GM06990 (cell line): ENCODE results near the gene CCL7.

Experiments used
- DNase-seq: peaks from one replicate; pipeline ENCODE4 v3.0.0-alpha.2; 2011; ENCODE audit not compliant: insufficient read length; ENCODE audit errors: extremely low read depth
- H3K27me3 ChIP-seq: replicated peaks from 2 replicates; pipeline ENCODE4 v1.6.0; 2011; ENCODE audit warnings: low read length; ENCODE audit not compliant: control insufficient read depth, insufficient read depth
- H3K36me3 ChIP-seq: 2 replicates; pipeline ENCODE4 v1.5.1; 2011; ENCODE audit warnings: low read length; ENCODE audit not compliant: control insufficient read depth, insufficient read depth
- H3K4me3 ChIP-seq: replicated peaks from 2 replicates; pipeline ENCODE4 v1.5.1; 2011; ENCODE audit warnings: low read depth, mild to moderate bottlenecking, control low read depth, low read length
- TF ChIP-seq, protein P1 (sequence below): IDR thresholded peaks from 2 replicates; pipeline ENCODE4 v1.5.1; 2011; ENCODE audit warnings: low read length, control low read depth, mild to moderate bottlenecking, inconsistent platforms; ENCODE audit not compliant: insufficient read depth, poor library complexity, severe bottlenecking

The CCL7 gene

DNA sequence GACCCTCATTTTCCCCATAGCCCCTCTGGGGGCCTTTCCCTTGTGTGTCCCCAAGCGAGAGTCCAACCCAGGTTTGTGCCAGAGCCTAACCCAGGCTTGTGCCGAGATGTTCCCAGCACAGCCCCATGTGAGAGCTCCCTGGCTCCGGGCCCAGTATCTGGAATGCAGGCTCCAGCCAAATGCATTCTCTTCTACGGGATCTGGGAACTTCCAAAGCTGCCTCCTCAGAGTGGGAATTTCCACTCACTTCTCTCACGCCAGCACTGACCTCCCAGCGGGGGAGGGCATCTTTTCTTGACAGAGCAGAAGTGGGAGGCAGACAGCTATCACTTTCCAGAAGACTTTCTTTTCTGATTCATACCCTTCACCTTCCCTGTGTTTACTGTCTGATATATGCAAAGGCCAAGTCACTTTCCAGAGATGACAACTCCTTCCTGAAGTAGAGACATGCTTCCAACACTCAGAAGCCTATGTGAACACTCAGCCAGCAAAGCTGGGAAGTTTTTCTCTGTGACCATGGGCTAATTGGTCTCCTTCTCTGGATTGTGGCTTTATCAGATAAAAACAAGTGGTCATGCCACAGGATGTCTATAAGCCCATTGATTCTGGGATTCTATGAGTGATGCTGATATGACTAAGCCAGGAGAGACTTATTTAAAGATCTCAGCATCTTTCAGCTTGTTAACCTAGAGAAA lies 17.4 kb upstream of the CCL7 start:
- no peak overlapping the region for H3K4me3 ChIP-seq
- TF ChIP-seq, protein P1, sequence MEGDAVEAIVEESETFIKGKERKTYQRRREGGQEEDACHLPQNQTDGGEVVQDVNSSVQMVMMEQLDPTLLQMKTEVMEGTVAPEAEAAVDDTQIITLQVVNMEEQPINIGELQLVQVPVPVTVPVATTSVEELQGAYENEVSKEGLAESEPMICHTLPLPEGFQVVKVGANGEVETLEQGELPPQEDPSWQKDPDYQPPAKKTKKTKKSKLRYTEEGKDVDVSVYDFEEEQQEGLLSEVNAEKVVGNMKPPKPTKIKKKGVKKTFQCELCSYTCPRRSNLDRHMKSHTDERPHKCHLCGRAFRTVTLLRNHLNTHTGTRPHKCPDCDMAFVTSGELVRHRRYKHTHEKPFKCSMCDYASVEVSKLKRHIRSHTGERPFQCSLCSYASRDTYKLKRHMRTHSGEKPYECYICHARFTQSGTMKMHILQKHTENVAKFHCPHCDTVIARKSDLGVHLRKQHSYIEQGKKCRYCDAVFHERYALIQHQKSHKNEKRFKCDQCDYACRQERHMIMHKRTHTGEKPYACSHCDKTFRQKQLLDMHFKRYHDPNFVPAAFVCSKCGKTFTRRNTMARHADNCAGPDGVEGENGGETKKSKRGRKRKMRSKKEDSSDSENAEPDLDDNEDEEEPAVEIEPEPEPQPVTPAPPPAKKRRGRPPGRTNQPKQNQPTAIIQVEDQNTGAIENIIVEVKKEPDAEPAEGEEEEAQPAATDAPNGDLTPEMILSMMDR, result no peak
- no peaks in the 10 kb centered on the region for H3K36me3 ChIP-seq
- H3K27me3 ChIP-seq, result no peaks in the 10 kb centered on the region; the same call in none of the 2 replicates
- DNase-seq, result no peak

DNA sequence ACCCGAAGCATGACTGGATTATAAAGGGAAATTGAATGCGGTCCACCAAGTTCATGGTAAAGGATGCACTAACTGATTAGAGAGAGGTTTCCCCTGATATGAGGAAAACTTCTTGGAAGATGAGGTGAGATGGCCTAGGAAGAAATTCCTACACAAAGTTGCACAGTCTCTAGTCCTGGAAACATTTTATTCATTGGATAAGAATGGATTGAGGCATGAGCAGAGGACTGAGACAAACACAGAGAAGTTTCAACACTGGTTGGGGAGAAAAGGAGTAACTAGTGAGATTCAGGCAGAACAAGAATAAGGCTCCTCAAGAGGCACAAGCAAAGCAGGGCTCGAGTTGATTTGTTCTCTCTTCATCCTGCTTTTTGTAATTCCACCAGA lies 16.9 kb upstream of the CCL7 start:
- no peak for DNase-seq
- TF ChIP-seq, protein P1, result no peak
- no peak overlapping the region for H3K4me3 ChIP-seq
- no peaks in the 10 kb centered on the region; the same call in none of the 2 replicates for H3K27me3 ChIP-seq
- no peaks in the 10 kb centered on the region for H3K36me3 ChIP-seq

DNA sequence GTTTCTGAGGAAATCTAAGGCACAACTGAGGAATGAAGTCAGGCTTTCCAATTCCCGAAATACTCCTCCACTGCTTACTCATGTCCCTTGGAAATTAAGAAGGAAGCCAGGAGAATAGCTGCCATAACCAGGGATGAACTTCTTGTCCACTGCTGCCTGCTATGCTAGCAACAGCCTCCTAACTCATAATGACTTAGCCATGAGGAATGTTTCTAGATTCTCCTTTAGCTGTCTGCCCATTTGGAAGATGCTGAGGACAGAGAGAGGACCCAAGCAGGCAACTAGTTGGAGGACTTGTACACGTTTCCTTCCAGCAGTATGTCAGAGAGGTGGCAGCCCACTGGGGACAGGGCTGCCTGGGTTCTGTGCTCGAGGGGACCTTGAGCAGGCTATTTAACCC lies 15.9 kb upstream of the CCL7 start:
- DNase-seq, result no peak

DNA sequence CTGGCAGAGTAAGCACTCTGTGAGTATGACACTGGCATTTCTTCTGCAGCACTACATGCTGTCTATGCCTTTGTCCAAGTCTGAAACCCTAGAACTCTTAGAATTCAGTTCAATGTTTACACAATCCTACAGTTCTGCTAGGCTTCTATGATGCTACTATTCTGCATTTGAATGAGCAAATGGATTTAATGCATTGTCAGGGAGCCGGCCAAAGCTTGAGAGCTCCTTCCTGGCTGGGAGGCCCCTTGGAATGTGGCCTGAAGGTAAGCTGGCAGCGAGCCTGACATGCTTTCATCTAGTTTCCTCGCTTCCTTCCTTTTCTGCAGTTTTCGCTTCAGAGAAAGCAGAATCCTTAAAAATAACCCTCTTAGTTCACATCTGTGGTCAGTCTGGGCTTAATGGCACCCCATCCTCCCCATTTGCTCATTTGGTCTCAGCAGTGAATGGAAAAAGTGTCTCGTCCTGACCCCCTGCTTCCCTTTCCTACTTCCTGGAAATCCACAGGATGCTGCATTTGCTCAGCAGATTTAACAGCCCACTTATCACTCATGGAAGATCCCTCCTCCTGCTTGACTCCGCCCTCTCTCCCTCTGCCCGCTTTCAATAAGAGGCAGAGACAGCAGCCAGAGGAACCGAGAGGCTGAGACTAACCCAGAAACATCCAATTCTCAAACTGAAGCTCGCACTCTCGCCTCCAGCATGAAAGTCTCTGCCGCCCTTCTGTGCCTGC lies 15.2 kb upstream of the CCL7 start, which contains the start of gene CCL2:
TSS of gene CCL2 (plus strand) at position 635 of the 730 bp plus-strand sequence. CDS start at position 700, 65 bp downstream.
- Histone ChIP-seq H3K36me3 (no peaks in the 10 kb centered on the region), H3K27me3 (peaks cover 2% of the 10 kb centered on the region), H3K4me3 (no peak within 1 kb of the TSS)
- TF ChIP-seq, protein P1, result no peak
- DNase-seq, result no peak

More for the DNA sequence above, 15.9 kb upstream of the CCL7 start:
- H3K4me3 ChIP-seq, result no peak overlapping the region
- H3K36me3 ChIP-seq, result no peaks in the 10 kb centered on the region
- H3K27me3 ChIP-seq, result peaks cover 2% of the 10 kb centered on the region
- TF ChIP-seq, protein P1, result no peak

DNA sequence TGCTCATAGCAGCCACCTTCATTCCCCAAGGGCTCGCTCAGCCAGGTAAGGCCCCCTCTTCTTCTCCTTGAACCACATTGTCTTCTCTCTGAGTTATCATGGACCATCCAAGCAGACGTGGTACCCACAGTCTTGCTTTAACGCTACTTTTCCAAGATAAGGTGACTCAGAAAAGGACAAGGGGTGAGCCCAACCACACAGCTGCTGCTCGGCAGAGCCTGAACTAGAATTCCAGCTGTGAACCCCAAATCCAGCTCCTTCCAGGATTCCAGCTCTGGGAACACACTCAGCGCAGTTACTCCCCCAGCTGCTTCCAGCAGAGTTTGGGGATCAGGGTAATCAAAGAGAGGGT lies 14.7 kb upstream of the CCL7 start:
- Histone ChIP-seq H3K4me3 (no peak overlapping the region), H3K27me3 (peaks cover 2% of the 10 kb centered on the region), H3K36me3 (no peaks in the 10 kb centered on the region)
- TF ChIP-seq, protein P1, result no peak
- DNase-seq, result no peak
